Upper lobe of right lung (tissue), 1 donor: ENCODE measurements around the gene CPD. TPM values are rescaled to one million over a fixed set of nuclear protein-coding genes. Genes with fewer than 3 reads are reported as not detected.

Experiments
- ATAC-seq: fragments of 200-7000 bp; cut with Tn5 transposase; one replicate; pipeline ENCODE4 v1.9.1; 2020; ENCODE audit warnings: mild to moderate bottlenecking, moderate library complexity
- DNase-seq: peaks from one replicate; pipeline ENCODE4 v3.0.0-alpha.2; 2020
- H3K27ac ChIP-seq: fragments of 200-600 bp; one replicate; pipeline ENCODE4 v1.8.0; 2022
- H3K27me3 ChIP-seq: fragments of 200-600 bp; one replicate; pipeline ENCODE4 v1.8.0; 2022; ENCODE audit warnings: mild to moderate bottlenecking
- H3K36me3 ChIP-seq: fragments of 200-600 bp; one replicate; pipeline ENCODE4 v1.8.0; 2022
- H3K4me1 ChIP-seq: fragments of 200-600 bp; one replicate; pipeline ENCODE4 v1.8.0; 2022
- H3K4me3 ChIP-seq: fragments of 200-600 bp; one replicate; pipeline ENCODE4 v1.8.0; 2022; ENCODE audit warnings: mild to moderate bottlenecking
- H3K9me3 ChIP-seq: fragments of 200-600 bp; one replicate; pipeline ENCODE4 v1.8.0; 2022
- intact Hi-C: fragments of 100-400 bp; cut with DNase I; formaldehyde crosslinking; loops from one replicate; pipeline ENCODE4 v1.11.0; 2022
- long read RNA-seq: library from polyadenylated mRNA; unstranded; transcript quantifications from one replicate; pipeline ENCODE4 v2.0.0, GENCODE V29; 2021
- total RNA-seq: library from RNA; stranded (reverse); fragmentation: NEBNext Ultra II Directional; extraction: Animal tissue kit (Norgen Biotek cat#: 25700); gene quantifications from one replicate; pipeline ENCODE4 v1.2.1, GENCODE V29; 2021
- TF ChIP-seq, protein P1 (sequence below): fragments of 200-600 bp; IDR thresholded peaks from one replicate; pipeline ENCODE4 v1.8.0; 2022; ENCODE audit warnings: antibody characterized with exemption
- donor health status: DM: no; HTN: yes; CAD: no; lungs with severe emphysema.

The CPD gene
- 75.3 TPM for total RNA-seq
- long read RNA-seq, full-length matches to known transcripts, result 90 of 118 reads
- long read RNA-seq, partial matches to known transcripts, result 14 of 118 reads
- long read RNA-seq, other reads (novel, unspliced or antisense), result 14 of 118 reads

DNA sequence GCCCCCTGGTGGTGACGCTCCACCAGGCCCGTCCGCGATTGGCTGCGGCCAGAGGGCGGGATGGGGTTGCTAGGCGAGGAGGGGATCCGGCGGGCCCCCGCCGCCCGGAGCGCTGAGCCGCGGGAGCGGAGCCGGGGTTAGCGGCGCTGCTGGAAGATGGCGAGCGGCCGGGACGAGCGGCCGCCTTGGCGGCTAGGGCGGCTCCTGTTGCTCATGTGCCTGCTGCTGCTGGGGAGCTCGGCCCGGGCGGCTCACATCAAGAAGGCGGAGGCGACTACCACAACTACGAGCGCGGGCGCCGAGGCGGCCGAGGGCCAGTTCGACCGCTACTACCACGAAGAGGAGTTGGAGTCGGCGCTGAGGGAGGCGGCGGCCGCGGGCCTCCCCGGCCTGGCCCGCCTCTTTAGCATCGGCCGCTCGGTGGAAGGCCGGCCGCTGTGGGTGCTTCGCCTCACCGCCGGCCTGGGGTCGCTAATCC, at the start of gene CPD:
TSS of gene CPD (plus strand) at position 103 of the 478 bp plus-strand sequence. CDS start at position 157, 54 bp downstream.
- Histone ChIP-seq H3K4me3 (peak within 1 kb of the TSS; percentile 78), H3K27ac (peak within 1 kb of the TSS; percentile 88), H3K27me3 (no peaks in the 10 kb centered on the region), H3K4me1 (peaks cover 49% of the 10 kb centered on the region), H3K9me3 (no peaks in the 10 kb centered on the region), H3K36me3 (no peaks in the 10 kb centered on the region)
- ATAC-seq (peak; percentile 99), DNase-seq (peak; percentile 98)
- intact Hi-C loops, result no loop called here
- TF ChIP-seq, protein P1, sequence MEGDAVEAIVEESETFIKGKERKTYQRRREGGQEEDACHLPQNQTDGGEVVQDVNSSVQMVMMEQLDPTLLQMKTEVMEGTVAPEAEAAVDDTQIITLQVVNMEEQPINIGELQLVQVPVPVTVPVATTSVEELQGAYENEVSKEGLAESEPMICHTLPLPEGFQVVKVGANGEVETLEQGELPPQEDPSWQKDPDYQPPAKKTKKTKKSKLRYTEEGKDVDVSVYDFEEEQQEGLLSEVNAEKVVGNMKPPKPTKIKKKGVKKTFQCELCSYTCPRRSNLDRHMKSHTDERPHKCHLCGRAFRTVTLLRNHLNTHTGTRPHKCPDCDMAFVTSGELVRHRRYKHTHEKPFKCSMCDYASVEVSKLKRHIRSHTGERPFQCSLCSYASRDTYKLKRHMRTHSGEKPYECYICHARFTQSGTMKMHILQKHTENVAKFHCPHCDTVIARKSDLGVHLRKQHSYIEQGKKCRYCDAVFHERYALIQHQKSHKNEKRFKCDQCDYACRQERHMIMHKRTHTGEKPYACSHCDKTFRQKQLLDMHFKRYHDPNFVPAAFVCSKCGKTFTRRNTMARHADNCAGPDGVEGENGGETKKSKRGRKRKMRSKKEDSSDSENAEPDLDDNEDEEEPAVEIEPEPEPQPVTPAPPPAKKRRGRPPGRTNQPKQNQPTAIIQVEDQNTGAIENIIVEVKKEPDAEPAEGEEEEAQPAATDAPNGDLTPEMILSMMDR, result no peak

DNA sequence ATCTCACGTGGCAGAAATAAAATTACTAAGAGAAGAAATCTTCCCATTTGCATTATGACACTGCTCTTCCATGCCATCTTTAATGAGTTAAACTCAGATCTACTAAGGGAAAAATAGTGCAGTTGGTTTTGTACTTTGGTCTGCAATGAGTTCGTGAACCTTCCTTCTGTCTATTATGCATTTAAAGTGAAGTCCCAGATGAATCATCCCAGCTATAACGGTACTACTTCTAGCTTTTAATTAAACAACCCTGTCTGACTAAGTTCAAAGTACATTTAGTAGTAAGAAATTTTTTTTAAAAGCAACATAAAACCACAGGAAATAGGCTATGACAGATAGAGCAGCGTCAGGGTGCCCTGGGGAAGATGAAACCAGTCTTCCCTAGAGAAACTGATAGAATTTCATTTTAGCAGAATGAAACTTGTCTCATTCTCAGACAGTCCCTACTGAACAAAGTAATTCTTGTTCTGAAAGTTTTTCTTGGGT, 46.6 kb upstream of the CPD start:
- H3K27ac ChIP-seq, result no peak overlapping the region

DNA sequence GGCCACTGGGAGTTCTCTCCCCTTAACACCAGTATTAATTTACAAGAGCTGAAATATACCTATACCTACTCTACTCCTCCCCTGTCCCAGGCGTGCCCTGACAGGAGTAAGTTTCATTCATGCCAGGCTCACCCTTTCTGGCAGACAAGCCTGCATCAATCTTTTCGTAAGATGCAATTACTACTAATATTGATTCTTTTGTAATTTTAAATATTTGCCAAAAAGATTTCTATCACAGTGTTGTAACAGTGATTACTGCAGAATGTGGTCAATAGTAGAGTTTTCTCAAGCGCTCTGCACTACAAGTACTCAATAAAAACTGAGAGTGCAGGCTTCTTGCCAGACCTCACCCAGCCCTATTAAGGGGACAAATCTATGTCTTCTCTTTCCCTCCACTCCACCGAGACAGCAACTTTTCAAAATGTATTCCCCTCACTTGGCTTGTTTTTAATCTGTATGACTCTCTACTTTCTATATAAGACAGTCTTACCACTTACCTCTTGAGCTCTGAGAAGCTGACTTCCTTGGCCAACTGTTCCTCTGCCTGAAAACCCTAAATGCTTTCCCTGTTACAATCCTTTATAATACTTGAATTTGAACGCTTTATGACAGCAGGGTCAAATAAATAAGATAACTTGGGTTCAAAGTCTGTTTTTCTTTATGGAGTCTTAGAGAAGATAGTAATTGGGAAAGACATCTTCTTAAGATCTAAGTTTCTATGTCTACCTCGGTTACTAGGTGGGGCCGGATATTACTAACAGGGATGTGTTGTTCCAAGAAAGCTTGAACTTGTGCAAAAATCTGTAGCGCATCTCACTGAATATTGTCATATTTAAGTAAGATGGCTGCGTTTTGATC, 45.0 kb upstream of the CPD start, which contains the start of gene TMIGD1:
TSS of gene TMIGD1 (minus strand) at position 555 of the 858 bp plus-strand sequence. CDS start 1,924 bp downstream, outside the sequence.
- DNase-seq (no peak), ATAC-seq (no peak)
- H3K27ac ChIP-seq, result no peak within 1 kb of the TSS
- no peaks in the 10 kb centered on the region for H3K4me1 ChIP-seq
- H3K9me3 ChIP-seq, result no peaks in the 10 kb centered on the region
- TF ChIP-seq, protein P1, result no peak
- H3K36me3 ChIP-seq, result no peaks in the 10 kb centered on the region
- H3K4me3 ChIP-seq, result no peak within 1 kb of the TSS
- H3K27me3 ChIP-seq, result no peaks in the 10 kb centered on the region
- intact Hi-C loops, result no loop called here

More for the DNA sequence above, 46.6 kb upstream of the CPD start:
- Histone ChIP-seq H3K9me3 (no peaks in the 10 kb centered on the region), H3K36me3 (no peaks in the 10 kb centered on the region), H3K4me3 (no peak overlapping the region), H3K27me3 (no peaks in the 10 kb centered on the region), H3K4me1 (no peaks in the 10 kb centered on the region)
- no peak for ATAC-seq
- TF ChIP-seq, protein P1, result no peak
- no peak for DNase-seq
- intact Hi-C loops, result no loop called here

DNA sequence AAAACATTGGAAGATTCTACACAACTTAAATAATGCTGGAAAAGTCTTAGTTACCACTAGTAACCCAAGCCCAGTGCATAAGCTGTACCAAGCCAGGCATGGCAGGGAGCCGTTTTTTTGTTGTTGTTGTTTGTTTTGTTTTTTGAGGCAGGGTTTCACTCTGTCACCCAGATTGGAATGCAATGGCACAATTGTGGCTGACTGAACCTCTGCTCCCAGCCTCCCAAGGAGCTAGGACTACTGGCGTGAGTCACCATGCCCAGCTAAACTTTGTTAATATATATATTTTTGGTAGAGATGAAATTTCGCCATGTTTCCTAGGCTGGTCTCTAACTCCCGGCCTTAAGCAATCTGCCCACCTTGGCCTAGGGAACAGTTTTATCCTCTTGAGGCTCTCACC, 44.3 kb upstream of the CPD start:
- TF ChIP-seq, protein P1, result no peak
- no peak overlapping the region for H3K4me3 ChIP-seq
- DNase-seq (no peak), ATAC-seq (no peak)
- no peaks in the 10 kb centered on the region for H3K27me3 ChIP-seq
- H3K36me3 ChIP-seq, result no peaks in the 10 kb centered on the region
- no peaks in the 10 kb centered on the region for H3K9me3 ChIP-seq
- intact Hi-C loops, result no loop called here
- no peak overlapping the region for H3K27ac ChIP-seq
- H3K4me1 ChIP-seq, result no peaks in the 10 kb centered on the region

DNA sequence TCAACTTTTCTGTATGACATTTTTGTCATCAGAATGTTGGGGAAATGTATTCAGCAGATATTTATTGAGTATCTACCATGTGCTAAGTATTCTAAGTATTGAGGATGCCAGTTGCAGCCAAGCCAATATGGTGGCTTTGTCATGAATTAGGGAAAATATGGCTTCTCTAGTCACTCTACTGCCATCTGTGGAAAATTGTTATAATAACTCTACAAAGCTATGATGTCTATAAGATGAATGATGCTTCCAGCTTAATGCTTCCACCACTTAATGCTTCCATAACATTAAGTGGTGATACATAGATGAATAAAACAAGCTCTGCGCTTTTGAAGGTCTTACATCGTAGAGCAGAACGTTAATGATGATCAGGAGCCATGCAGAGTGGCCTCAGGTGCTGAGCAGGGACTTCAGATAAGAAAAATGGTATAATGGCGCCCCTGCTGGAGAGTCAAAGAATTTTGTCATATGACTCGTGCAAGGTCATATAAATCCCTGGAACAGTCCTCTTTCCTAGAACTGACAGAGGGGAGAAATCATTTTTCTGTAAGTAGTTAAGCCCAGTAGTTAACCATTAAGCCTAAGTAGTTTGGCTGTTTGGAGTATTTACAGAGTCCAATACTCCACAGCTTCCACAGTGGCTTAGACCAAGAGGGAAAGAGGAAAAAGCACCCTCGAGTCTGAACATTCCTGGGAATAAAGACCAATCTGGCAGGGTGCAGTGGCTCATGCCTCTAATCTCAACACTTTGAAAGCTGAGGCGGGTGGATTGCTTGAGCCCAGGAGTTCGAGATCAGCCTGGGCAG, 42.2 kb upstream of the CPD start:
- no peak overlapping the region for H3K27ac ChIP-seq
- peaks cover 18% of the 10 kb centered on the region for H3K4me1 ChIP-seq
- no peak overlapping the region for H3K4me3 ChIP-seq
- intact Hi-C loops, result no loop called here
- TF ChIP-seq, protein P1, result peak; percentile 70
- DNase-seq (no peak), ATAC-seq (peak; percentile 82)
- H3K36me3 ChIP-seq, result no peaks in the 10 kb centered on the region
- H3K9me3 ChIP-seq, result no peaks in the 10 kb centered on the region
- H3K27me3 ChIP-seq, result no peaks in the 10 kb centered on the region
